Liver (tissue), 9 donors: ENCODE measurements around the gene ARHGEF39. TPM values are rescaled to one million over a fixed set of nuclear protein-coding genes. Genes with fewer than 3 reads are reported as not detected.

Experiments
- DNase-seq: peaks from one replicate; pipeline ENCODE4 v3.0.0-alpha.2; 2017; ENCODE audit warnings: low spot score
- H3K27ac ChIP-seq, 2 donors: one replicate each; pipeline ENCODE4 v1.7.0; 2013; ENCODE audit warnings: inconsistent platforms in 2 of 2, low read length in 2 of 2, control low read depth in 1 of 2, low read depth in 1 of 2, mild to moderate bottlenecking in 1 of 2
- H3K27me3 ChIP-seq, 4 donors: one replicate each; pipeline versions ENCODE4 v1.6.1 to v1.7.0; 2013; ENCODE audit warnings: low read length in 3 of 4, inconsistent platforms in 1 of 4, mild to moderate bottlenecking in 1 of 4, moderate library complexity in 1 of 4; ENCODE audit not compliant: control insufficient read depth in 4 of 4, insufficient read depth in 4 of 4
- H3K36me3 ChIP-seq, 4 donors: one replicate each; pipeline versions ENCODE4 v1.6.1 to v1.7.0; 2013; ENCODE audit warnings: low read length in 3 of 4, mild to moderate bottlenecking in 3 of 4, low read depth in 1 of 4, moderate library complexity in 1 of 4; ENCODE audit not compliant: control insufficient read depth in 4 of 4, insufficient read depth in 3 of 4
- H3K4me1 ChIP-seq, 4 donors: one replicate each; pipeline versions ENCODE4 v1.6.1 to v1.7.0; 2013; ENCODE audit warnings: low read length in 3 of 4, mild to moderate bottlenecking in 3 of 4, moderate library complexity in 1 of 4; ENCODE audit not compliant: control insufficient read depth in 4 of 4, insufficient read depth in 4 of 4
- H3K4me3 ChIP-seq, 3 donors: one replicate each; pipeline versions ENCODE4 v1.6.1 to v1.7.0; 2013; ENCODE audit warnings: low read length in 3 of 3, control low read depth in 1 of 3, low read depth in 1 of 3, mild to moderate bottlenecking in 1 of 3
- H3K9ac ChIP-seq, 2 donors: one replicate each; pipeline ENCODE4 v1.7.0; 2013; ENCODE audit warnings: low read length in 2 of 2, mild to moderate bottlenecking in 2 of 2, moderate library complexity in 2 of 2, control low read depth in 1 of 2, low read depth in 1 of 2
- H3K9me3 ChIP-seq, 4 donors: one replicate each; pipeline versions ENCODE4 v1.6.1 to v1.7.0; 2013; ENCODE audit warnings: low read length in 3 of 4; ENCODE audit not compliant: control insufficient read depth in 4 of 4
- ATF3 ChIP-seq: IDR thresholded peaks from 2 replicates; pipeline ENCODE4 v1.6.1; 2016; ENCODE audit warnings: antibody characterized with exemption
- EGR1 ChIP-seq, 2 donors: IDR thresholded peaks; 2 replicates each; pipeline ENCODE4 v1.6.1; 2016 to 2018; ENCODE audit warnings: antibody characterized with exemption in 2 of 2, low read depth in 2 of 2
- FOXA1 ChIP-seq: IDR thresholded peaks from 2 replicates; pipeline ENCODE4 v1.6.1; 2016; ENCODE audit warnings: antibody characterized with exemption
- FOXA2 ChIP-seq: IDR thresholded peaks from 2 replicates; pipeline ENCODE4 v1.6.1; 2016; ENCODE audit warnings: antibody characterized with exemption
- HNF4A ChIP-seq, 2 donors: conservative IDR thresholded peaks; 2 replicates each; pipeline ENCODE4 v1.6.1; 2016; ENCODE audit warnings: antibody characterized with exemption in 2 of 2, mild to moderate bottlenecking in 2 of 2
- HNF4G ChIP-seq: IDR thresholded peaks from 2 replicates; pipeline ENCODE4 v1.6.1; 2016; ENCODE audit warnings: antibody characterized with exemption
- JUND ChIP-seq, 2 donors: IDR thresholded peaks; 2 replicates each; pipeline ENCODE4 v1.6.1; 2016; ENCODE audit warnings: antibody characterized with exemption in 2 of 2
- NR2F2 ChIP-seq: IDR thresholded peaks from 2 replicates; pipeline ENCODE4 v1.6.1; 2016; ENCODE audit warnings: antibody characterized with exemption
- RAD21 ChIP-seq, 2 donors: IDR thresholded peaks; 2 replicates each; pipeline ENCODE4 v1.6.1; 2016; ENCODE audit warnings: antibody characterized with exemption in 2 of 2, mild to moderate bottlenecking in 2 of 2
- REST ChIP-seq: IDR thresholded peaks from 2 replicates; pipeline ENCODE4 v1.6.1; 2016; ENCODE audit warnings: antibody characterized with exemption, mild to moderate bottlenecking
- RXRA ChIP-seq, 2 donors: IDR thresholded peaks; 2 replicates each; pipeline ENCODE4 v1.6.1; 2017 to 2018; ENCODE audit warnings: antibody characterized with exemption in 2 of 2, mild to moderate bottlenecking in 1 of 2
- SP1 ChIP-seq: IDR thresholded peaks from 2 replicates; pipeline ENCODE4 v1.6.1; 2018; ENCODE audit warnings: antibody characterized with exemption, mild to moderate bottlenecking
- TAF1 ChIP-seq: conservative IDR thresholded peaks from 2 replicates; pipeline ENCODE4 v1.6.1; 2016; ENCODE audit warnings: antibody characterized with exemption, mild to moderate bottlenecking
- WGBS: extraction: QIAGEN DNeasy Blood & Tissue Kit; methylation state at CpG from one replicate; pipeline ENCODE4 v1.1.7; 2013; 5-methylcytosine and 5-hydroxymethylcytosine counted together
- polyA plus RNA-seq, 2 donors: library from polyadenylated mRNA; stranded (reverse) in 1 of 2; unstranded in 1 of 2; fragments of 200-250 nt in 1 of 2; fragments of >200 nt in 1 of 2; fragmentation: Nextera tagmentation in 1 of 2; extraction: Ambion mirVana in 1 of 2; gene quantifications; one replicate each; pipeline versions ENCODE4 v1.2.1 to v1.2.3, GENCODE V29; 2013 to 2015
- total RNA-seq, 2 donors: library from RNA; depleted of rRNA; stranded (reverse); fragments of >200 nt; gene quantifications; one replicate each; pipeline ENCODE4 v1.2.3, GENCODE V29; 2014
- TF ChIP-seq, protein P1 (sequence below): fragments of 150-350 bp; IDR thresholded peaks from 2 replicates; pipeline ENCODE4 v1.5.1; 2017; ENCODE audit warnings: improper control_type of control experiment, low read depth, low read length; ENCODE audit not compliant: missing input control
- TF ChIP-seq, protein P2 (sequence below): IDR thresholded peaks from 2 replicates; pipeline ENCODE4 v1.6.1; 2016; ENCODE audit warnings: antibody characterized with exemption
- TF ChIP-seq, protein P3 (sequence below): IDR thresholded peaks from 2 replicates; pipeline ENCODE4 v1.6.1; 2016; ENCODE audit warnings: antibody characterized with exemption
- donor health status: healthy.
- donor health status: healthy.
- donor health status: healthy.
- donor health status: healthy.
- donor health status: healthy.

Gene ARHGEF39
- total and polyA plus RNA-seq, 4 donors, result under 0.01 to 7.4 (median 0.74) TPM

DNA sequence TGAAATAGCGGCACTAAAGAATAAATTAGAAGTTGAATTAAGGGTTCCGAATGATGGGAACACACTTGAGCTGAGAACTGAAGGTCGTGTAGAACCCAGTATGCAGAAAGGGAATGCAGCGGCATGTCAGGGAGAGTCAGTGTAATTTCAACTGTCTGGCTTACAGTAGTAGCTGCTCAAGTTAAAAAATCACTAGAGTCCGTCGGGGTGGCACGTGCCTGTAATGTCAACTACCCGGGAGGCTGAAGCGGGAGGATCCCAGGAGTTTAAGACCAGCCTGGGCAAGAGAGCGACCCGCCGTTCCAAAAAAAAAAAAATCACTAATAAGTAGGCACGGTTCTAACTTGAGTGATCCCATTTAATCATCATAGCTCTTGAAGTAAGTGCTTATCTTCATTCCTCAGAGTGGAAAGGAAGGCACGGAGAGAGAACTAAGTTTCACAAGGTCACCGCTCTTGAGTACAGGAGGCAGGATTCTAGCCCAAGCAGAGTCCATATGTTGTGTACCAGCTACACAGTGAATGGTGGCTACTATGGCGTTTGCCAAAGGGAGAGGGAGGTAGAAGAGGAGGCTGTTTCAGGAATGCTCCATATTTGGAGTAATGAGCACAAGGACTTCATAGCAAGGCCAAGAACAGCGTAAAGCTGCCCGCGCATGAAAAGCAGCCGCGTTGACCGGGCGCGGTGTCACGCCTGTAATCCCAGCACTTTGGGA, 8.0 kb downstream of the ARHGEF39 start:
- Histone ChIP-seq H3K27me3 (no peaks in the 10 kb centered on the region), H3K9ac (peak overlapping the region in 1 of 2 donors; percentile 85), H3K4me1 (peaks cover 4 to 22% (median 5%) of the 10 kb centered on the region in 4 donors), H3K9me3 (no peaks in the 10 kb centered on the region), H3K36me3 (no peaks in the 10 kb centered on the region), H3K4me3 (peak overlapping the region; percentile 1 to 50 (median 37)), H3K27ac (peak overlapping the region; percentile 98 to 99)
- no peak for DNase-seq
- WGBS, result 39% methylated on average over 25 of the region's 25 CpGs
- peak; percentile 7 for TF ChIP-seq NR2F2
- TF ChIP-seq HNF4G, result no peak

DNA sequence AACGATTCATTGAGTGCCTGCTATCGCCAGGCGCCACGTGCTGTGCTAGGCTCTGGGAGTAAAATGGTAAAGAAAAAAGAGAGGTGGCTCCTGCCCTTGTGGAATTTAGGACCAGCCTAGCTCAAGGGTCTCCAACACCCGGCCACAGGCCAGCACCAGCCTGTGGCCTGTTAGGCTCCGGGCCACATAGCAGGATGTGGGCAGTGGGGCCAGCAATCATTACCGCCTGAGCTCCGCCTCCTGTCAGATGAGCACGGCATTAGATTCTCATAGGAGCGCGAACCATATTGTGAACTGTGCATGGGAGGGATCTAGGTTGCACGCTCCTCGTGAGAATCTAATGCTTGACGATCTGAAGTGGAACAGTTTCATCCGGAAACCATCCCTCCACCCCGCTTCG, 8.6 kb downstream of the ARHGEF39 start:
- Histone ChIP-seq H3K27ac (peak overlapping the region in 1 of 2 donors; percentile 99), H3K4me3 (no peak overlapping the region), H3K9ac (no peak overlapping the region), H3K4me1 (peaks cover 2 to 18% (median 4%) of the 10 kb centered on the region in 4 donors), H3K27me3 (no peaks in the 10 kb centered on the region), H3K36me3 (no peaks in the 10 kb centered on the region), H3K9me3 (no peaks in the 10 kb centered on the region)
- TF ChIP-seq SP1 (no peak), HNF4G (no peak), HNF4A (conservative IDR thresholded peaks at IDR 0.05) (no peak), ATF3 (no peak), REST (no peak), JUND (IDR thresholded peaks at IDR 0.05) (no peak), FOXA2 (no peak), FOXA1 (no peak), EGR1 (IDR thresholded peaks at IDR 0.05; ENCODE audit: low read depth in 2 of 2) (no peak), TAF1 (no peak), NR2F2 (no peak), RAD21 (IDR thresholded peaks at IDR 0.05) (no peak), RXRA (IDR thresholded peaks at IDR 0.05) (no peak)
- TF ChIP-seq, protein P1, sequence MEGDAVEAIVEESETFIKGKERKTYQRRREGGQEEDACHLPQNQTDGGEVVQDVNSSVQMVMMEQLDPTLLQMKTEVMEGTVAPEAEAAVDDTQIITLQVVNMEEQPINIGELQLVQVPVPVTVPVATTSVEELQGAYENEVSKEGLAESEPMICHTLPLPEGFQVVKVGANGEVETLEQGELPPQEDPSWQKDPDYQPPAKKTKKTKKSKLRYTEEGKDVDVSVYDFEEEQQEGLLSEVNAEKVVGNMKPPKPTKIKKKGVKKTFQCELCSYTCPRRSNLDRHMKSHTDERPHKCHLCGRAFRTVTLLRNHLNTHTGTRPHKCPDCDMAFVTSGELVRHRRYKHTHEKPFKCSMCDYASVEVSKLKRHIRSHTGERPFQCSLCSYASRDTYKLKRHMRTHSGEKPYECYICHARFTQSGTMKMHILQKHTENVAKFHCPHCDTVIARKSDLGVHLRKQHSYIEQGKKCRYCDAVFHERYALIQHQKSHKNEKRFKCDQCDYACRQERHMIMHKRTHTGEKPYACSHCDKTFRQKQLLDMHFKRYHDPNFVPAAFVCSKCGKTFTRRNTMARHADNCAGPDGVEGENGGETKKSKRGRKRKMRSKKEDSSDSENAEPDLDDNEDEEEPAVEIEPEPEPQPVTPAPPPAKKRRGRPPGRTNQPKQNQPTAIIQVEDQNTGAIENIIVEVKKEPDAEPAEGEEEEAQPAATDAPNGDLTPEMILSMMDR, result no peak
- TF ChIP-seq, protein P2, sequence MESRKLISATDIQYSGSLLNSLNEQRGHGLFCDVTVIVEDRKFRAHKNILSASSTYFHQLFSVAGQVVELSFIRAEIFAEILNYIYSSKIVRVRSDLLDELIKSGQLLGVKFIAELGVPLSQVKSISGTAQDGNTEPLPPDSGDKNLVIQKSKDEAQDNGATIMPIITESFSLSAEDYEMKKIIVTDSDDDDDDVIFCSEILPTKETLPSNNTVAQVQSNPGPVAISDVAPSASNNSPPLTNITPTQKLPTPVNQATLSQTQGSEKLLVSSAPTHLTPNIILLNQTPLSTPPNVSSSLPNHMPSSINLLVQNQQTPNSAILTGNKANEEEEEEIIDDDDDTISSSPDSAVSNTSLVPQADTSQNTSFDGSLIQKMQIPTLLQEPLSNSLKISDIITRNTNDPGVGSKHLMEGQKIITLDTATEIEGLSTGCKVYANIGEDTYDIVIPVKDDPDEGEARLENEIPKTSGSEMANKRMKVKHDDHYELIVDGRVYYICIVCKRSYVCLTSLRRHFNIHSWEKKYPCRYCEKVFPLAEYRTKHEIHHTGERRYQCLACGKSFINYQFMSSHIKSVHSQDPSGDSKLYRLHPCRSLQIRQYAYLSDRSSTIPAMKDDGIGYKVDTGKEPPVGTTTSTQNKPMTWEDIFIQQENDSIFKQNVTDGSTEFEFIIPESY, result no peak
- TF ChIP-seq, protein P3, sequence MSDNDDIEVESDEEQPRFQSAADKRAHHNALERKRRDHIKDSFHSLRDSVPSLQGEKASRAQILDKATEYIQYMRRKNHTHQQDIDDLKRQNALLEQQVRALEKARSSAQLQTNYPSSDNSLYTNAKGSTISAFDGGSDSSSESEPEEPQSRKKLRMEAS, result no peak
- no peak for DNase-seq
- 89% methylated on average over 17 of the region's 17 CpGs for WGBS
